Measurements from ENCODE around the gene DHRS13.

DHRS13 gene

GRCh38 chr17:28920201-28920600 lies 17.3 kb upstream of the DHRS13 start:
- no peak overlapping the region for H2AFZ ChIP-seq (ENCODE audit: low read length)
- H4K20me1 ChIP-seq (ENCODE audit: insufficient read depth, low read length) = no peaks in the 10 kb centered on the region
- peaks cover 96% of the 10 kb centered on the region for H3K36me3 ChIP-seq (ENCODE audit: insufficient read depth, low read length)
- no peak overlapping the region for H3K4me2 ChIP-seq (ENCODE audit: low read length)
- H3K27me3 ChIP-seq (ENCODE audit: insufficient read depth, low read length) = no peaks in the 10 kb centered on the region
- no peak overlapping the region for H3K9ac ChIP-seq (ENCODE audit: low read length)
- H3F3A ChIP-seq (ENCODE audit: insufficient read depth, low read length) = no peaks in the 10 kb centered on the region
- no peak for TF ChIP-seq EZH2 (IDR thresholded peaks at IDR 0.05; ENCODE audit: borderline replicate concordance, low read length)
- TF ChIP-seq CTCF (IDR thresholded peaks at IDR 0.05; ENCODE audit: low read length) = no peak
- no peaks in the 10 kb centered on the region for H3K9me2 ChIP-seq (ENCODE audit: low read depth, low read length)
- H3K4me1 ChIP-seq (ENCODE audit: insufficient read depth, low read length, severe bottlenecking) = no peaks in the 10 kb centered on the region
- H3K4me3 ChIP-seq (ENCODE audit: low read depth, low read length, poor library complexity, severe bottlenecking) = no peak overlapping the region
- H3K27ac ChIP-seq (ENCODE audit: low read depth, low read length, poor library complexity, severe bottlenecking) = no peak overlapping the region
- no peaks in the 10 kb centered on the region for H3K79me2 ChIP-seq (ENCODE audit: insufficient read depth, low read length)
- H3K9me3 ChIP-seq (ENCODE audit: low read length) = no peaks in the 10 kb centered on the region

- no peak overlapping the region for H3K4me2 ChIP-seq (ENCODE audit: low read length)
- no peaks in the 10 kb centered on the region for H4K20me1 ChIP-seq (ENCODE audit: insufficient read depth, low read length)
- H3K4me3 ChIP-seq (ENCODE audit: low read depth, low read length, poor library complexity, severe bottlenecking) = no peak overlapping the region
- H3K9ac ChIP-seq (ENCODE audit: low read length) = no peak overlapping the region
- no peak overlapping the region for H3K27ac ChIP-seq (ENCODE audit: low read depth, low read length, poor library complexity, severe bottlenecking)
- H2AFZ ChIP-seq (ENCODE audit: low read length) = no peak overlapping the region
- H3K4me1 ChIP-seq (ENCODE audit: insufficient read depth, low read length, severe bottlenecking) = no peaks in the 10 kb centered on the region
- H3F3A ChIP-seq (ENCODE audit: insufficient read depth, low read length) = no peaks in the 10 kb centered on the region
- H3K79me2 ChIP-seq (ENCODE audit: insufficient read depth, low read length) = no peaks in the 10 kb centered on the region
- peaks cover 94% of the 10 kb centered on the region for H3K36me3 ChIP-seq (ENCODE audit: insufficient read depth, low read length)
- TF ChIP-seq EZH2 (IDR thresholded peaks at IDR 0.05; ENCODE audit: borderline replicate concordance, low read length) = no peak
- no peak for TF ChIP-seq CTCF (IDR thresholded peaks at IDR 0.05; ENCODE audit: low read length)
- no peaks in the 10 kb centered on the region for H3K9me3 ChIP-seq (ENCODE audit: low read length)
- H3K27me3 ChIP-seq (ENCODE audit: insufficient read depth, low read length) = no peaks in the 10 kb centered on the region
- H3K9me2 ChIP-seq (ENCODE audit: low read depth, low read length) = no peaks in the 10 kb centered on the region
Observed at GRCh38 chr17:28918295-28918694, 15.4 kb upstream of the DHRS13 start.

- Histone ChIP-seq H3K27me3 (ENCODE audit: insufficient read depth, low read length) (no peaks in the 10 kb centered on the region), H4K20me1 (ENCODE audit: insufficient read depth, low read length) (no peaks in the 10 kb centered on the region), H3K4me2 (ENCODE audit: low read length) (no peak overlapping the region), H3K36me3 (ENCODE audit: insufficient read depth, low read length) (peaks cover 94% of the 10 kb centered on the region), H3K4me1 (ENCODE audit: insufficient read depth, low read length, severe bottlenecking) (no peaks in the 10 kb centered on the region), H3K9ac (ENCODE audit: low read length) (no peak overlapping the region), H2AFZ (ENCODE audit: low read length) (no peak overlapping the region), H3F3A (ENCODE audit: insufficient read depth, low read length) (no peaks in the 10 kb centered on the region), H3K9me2 (ENCODE audit: low read depth, low read length) (no peaks in the 10 kb centered on the region), H3K27ac (ENCODE audit: low read depth, low read length, poor library complexity, severe bottlenecking) (no peak overlapping the region), H3K79me2 (ENCODE audit: insufficient read depth, low read length) (no peaks in the 10 kb centered on the region), H3K4me3 (ENCODE audit: low read depth, low read length, poor library complexity, severe bottlenecking) (no peak overlapping the region), H3K9me3 (ENCODE audit: low read length) (no peaks in the 10 kb centered on the region)
- TF ChIP-seq EZH2 (IDR thresholded peaks at IDR 0.05; ENCODE audit: borderline replicate concordance, low read length) (no peak), CTCF (IDR thresholded peaks at IDR 0.05; ENCODE audit: low read length) (no peak)
Observed at GRCh38 chr17:28917465-28917864, 14.6 kb upstream of the DHRS13 start.
